ENCODE measurements around the gene BZW1.

BZW1 gene

DNA sequence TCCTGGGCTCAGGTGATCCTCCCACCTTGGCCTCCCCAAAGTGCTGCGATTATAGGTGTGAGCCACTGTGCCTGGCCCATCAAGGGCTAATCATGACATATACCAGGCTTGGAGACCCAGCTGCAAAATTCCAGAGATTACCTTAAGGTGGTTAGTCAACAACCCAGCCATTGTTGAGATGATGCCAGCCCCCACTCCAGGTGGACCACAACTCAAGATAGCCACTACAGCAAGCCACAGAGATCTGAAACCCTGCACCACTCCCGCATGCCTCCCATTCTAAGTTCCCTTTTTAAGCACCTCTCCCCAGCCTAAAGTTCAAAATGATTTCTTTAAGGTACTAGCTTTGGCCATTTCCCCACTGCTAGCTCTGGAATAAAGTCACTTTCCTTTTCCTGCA, 57.3 kb downstream of the BZW1 start:
- in situ Hi-C loops (cut with MboI; ENCODE audit: low sequenced_read_pairs): no loop called here

DNA sequence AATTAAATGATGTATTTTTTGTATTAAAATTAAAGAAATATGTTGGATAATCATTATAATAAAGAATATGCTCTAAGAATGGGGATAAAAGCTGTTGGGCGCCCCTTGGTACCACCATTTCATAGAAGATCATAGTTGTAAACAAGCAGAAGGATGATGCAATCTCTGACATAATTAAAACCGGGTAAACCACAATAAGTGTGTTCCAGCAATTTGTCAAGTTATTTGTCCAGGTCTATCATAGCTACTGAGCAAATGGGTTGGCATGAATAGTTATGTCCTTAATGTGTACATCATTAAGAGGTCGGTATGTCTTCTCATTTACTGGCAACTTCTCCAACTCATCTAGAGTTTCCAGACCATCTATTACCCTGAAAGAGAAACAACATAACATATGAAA, 59.4 kb downstream of the BZW1 start:
- in situ Hi-C loops (cut with MboI; ENCODE audit: low sequenced_read_pairs): no loop called here

- in situ Hi-C loops (cut with MboI; ENCODE audit: low sequenced_read_pairs): no loop called here
These were observed 61.9 kb downstream of the BZW1 start for GRCh38 chr2:200873560-200873959.

All from HL-60/S4 treated with retinoic acid at 250 ng/mL for 4 days and 3 days (cell line).